AG04450 (cell line): ENCODE data around the gene PCDHB12. TPM values are rescaled to one million over a fixed set of nuclear protein-coding genes. Genes with fewer than 3 reads are reported as not detected.
"Not testable (repeated sequence)": the region's sequence is repeated elsewhere in the genome, so short reads cannot be mapped to it uniquely, and the experiment has no call there.

Source experiments
- CTCF ChIA-PET: fragments of 300-600, 350-600 bp; formaldehyde crosslinking; extraction: SDS; loops from one replicate; lab custom pipeline; 2022; ENCODE audit warnings: antibody characterized with exemption, inconsistent platforms; lab: Charles Lee
- POLR2A ChIA-PET: fragments of 350-600 bp; formaldehyde crosslinking; extraction: SDS; loops from one replicate; lab custom pipeline; 2021; ENCODE audit warnings: antibody characterized with exemption, inconsistent platforms; lab: Yijun Ruan, JAX
- DNase-seq: peaks from one replicate; pipeline ENCODE4 v3.0.0-alpha.2; 2011; ENCODE audit warnings: low read depth, low spot score
- H3K27ac ChIP-seq: one replicate; pipeline ENCODE4 v1.5.1; 2012; ENCODE audit warnings: low read depth, low read length, control low read depth
- H3K27me3 ChIP-seq: one replicate; pipeline ENCODE4 v1.6.0; 2012; ENCODE audit warnings: low read length; ENCODE audit not compliant: control insufficient read depth, insufficient read depth
- H3K4me3 ChIP-seq: 2 replicates; pipeline ENCODE4 v1.5.1; 2011; ENCODE audit warnings: mild to moderate bottlenecking, low read depth, low read length, control low read depth
- H3K9me3 ChIP-seq: 2 replicates; pipeline ENCODE4 v1.5.1; 2012; ENCODE audit warnings: low read length; ENCODE audit not compliant: control insufficient read depth, insufficient read depth
- polyA plus RNA-seq: library from polyadenylated mRNA; depleted of rRNA; stranded (reverse); fragments of >200 nt; gene quantifications from 2 replicates; pipeline ENCODE4 v1.2.3, GENCODE V29; 2011
- TF ChIP-seq, protein P1 (sequence below): IDR thresholded peaks from 2 replicates; pipeline ENCODE4 v1.5.1; 2011; ENCODE audit warnings: low read depth, low read length, control low read depth, inconsistent platforms

PCDHB12 gene
- polyA plus RNA-seq, 1 experiment: 0.40 TPM

GRCh38 chr5:141213656-141214339 lies 5.3 kb downstream of the PCDHB12 start, which contains the start of gene PCDHB13:
TSS of gene PCDHB13 (plus strand) at chr5:141213919. CDS start at chr5:141214124, 205 bp downstream.
- POLR2A ChIA-PET: not testable (repeated sequence)

DNA sequence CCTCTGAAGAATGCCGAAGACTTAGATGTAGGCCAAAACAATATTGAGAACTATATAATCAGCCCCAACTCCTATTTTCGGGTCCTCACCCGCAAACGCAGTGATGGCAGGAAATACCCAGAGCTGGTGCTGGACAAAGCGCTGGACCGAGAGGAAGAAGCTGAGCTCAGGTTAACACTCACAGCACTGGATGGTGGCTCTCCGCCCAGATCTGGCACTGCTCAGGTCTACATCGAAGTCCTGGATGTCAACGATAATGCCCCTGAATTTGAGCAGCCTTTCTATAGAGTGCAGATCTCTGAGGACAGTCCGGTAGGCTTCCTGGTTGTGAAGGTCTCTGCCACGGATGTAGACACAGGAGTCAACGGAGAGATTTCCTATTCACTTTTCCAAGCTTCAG lies 6.1 kb downstream of the PCDHB12 start:
- peaks cover 26% of the 10 kb centered on the region for H3K9me3 ChIP-seq
- H3K4me3 ChIP-seq, POLR2A ChIA-PET, H3K27me3 ChIP-seq, DNase-seq, CTCF ChIA-PET, H3K27ac ChIP-seq: not testable (repeated sequence)

More at GRCh38 chr5:141213656-141214339, 5.3 kb downstream of the PCDHB12 start, which contains the start of gene PCDHB13:
- not testable (repeated sequence) for H3K27me3 ChIP-seq, H3K4me3 ChIP-seq, H3K27ac ChIP-seq, DNase-seq
- H3K9me3 ChIP-seq: peaks cover 28% of the 10 kb centered on the region
- CTCF ChIA-PET: interaction anchor here (0.8 kb wide), 1 partner anchor 354 kb away, joined by 3 read pairs; no protein-coding TSS in a partner anchor

DNA sequence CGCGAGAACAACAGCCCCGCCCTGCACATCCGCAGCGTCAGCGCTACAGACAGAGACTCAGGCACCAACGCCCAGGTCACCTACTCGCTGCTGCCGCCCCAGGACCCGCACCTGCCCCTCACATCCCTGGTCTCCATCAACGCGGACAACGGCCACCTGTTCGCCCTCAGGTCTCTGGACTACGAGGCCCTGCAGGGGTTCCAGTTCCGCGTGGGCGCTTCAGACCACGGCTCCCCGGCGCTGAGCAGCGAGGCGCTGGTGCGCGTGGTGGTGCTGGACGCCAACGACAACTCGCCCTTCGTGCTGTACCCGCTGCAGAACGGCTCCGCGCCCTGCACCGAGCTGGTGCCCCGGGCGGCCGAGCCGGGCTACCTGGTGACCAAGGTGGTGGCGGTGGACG lies 7.0 kb downstream of the PCDHB12 start:
- DNase-seq, CTCF ChIA-PET, POLR2A ChIA-PET: not testable (repeated sequence)

GRCh38 chr5:141216035-141216434 lies 7.5 kb downstream of the PCDHB12 start:
- H3K4me3 ChIP-seq, H3K27ac ChIP-seq, DNase-seq, CTCF ChIA-PET, H3K27me3 ChIP-seq, POLR2A ChIA-PET: not testable (repeated sequence)
- H3K9me3 ChIP-seq: peaks cover 16% of the 10 kb centered on the region

More for the DNA sequence above, 7.0 kb downstream of the PCDHB12 start:
- peaks cover 20% of the 10 kb centered on the region for H3K9me3 ChIP-seq
- not testable (repeated sequence) for H3K27ac ChIP-seq, H3K27me3 ChIP-seq, H3K4me3 ChIP-seq

DNA sequence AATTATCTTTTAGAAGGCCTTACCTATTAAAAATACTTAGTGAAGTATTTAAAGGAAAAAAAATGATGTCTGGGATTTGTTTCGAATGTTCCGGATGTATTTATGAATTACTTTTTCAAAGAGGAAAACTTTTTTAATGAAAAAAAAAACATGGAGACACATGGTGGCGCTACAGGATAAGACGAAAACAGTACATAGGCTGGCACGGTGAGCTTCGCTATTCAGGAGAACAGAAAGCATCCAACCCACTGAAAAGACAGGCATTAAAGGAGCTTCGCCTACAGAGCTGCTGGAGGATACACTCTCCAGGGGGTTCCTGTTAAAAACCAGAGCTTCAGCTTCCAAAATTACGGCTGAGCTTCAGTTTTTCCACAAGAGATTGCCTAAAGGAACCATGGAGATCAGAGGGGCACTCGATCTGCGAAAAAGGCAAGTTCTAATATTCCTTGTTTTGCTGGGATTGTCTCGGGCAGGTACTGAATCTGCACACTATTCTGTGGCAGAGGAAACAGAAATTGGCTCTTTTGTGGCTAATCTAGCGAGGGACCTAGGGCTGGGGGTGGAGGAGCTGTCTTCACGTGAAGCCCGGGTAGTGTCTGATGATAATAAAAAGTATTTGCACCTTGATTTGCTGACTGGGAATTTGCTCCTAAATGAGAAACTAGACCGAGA lies 14.7 kb downstream of the PCDHB12 start, which contains the start of gene PCDHB14:
Gene PCDHB14, plus strand, starts transcription at position 232 of the 672 bp plus-strand sequence. Its CDS starts 163 bp downstream, at position 395.
- TF ChIP-seq, protein P1, sequence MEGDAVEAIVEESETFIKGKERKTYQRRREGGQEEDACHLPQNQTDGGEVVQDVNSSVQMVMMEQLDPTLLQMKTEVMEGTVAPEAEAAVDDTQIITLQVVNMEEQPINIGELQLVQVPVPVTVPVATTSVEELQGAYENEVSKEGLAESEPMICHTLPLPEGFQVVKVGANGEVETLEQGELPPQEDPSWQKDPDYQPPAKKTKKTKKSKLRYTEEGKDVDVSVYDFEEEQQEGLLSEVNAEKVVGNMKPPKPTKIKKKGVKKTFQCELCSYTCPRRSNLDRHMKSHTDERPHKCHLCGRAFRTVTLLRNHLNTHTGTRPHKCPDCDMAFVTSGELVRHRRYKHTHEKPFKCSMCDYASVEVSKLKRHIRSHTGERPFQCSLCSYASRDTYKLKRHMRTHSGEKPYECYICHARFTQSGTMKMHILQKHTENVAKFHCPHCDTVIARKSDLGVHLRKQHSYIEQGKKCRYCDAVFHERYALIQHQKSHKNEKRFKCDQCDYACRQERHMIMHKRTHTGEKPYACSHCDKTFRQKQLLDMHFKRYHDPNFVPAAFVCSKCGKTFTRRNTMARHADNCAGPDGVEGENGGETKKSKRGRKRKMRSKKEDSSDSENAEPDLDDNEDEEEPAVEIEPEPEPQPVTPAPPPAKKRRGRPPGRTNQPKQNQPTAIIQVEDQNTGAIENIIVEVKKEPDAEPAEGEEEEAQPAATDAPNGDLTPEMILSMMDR: no peak
- H3K9me3 ChIP-seq: peaks cover 21% of the 10 kb centered on the region
- peak within 1 kb of the TSS; percentile 33 for H3K4me3 ChIP-seq
- no peak within 1 kb of the TSS for H3K27ac ChIP-seq
- ChIA-PET CTCF (interaction anchor here (0.9 to 2.7 kb wide), 12 partner anchors 11 to 344 kb away, joined by 3 to 66 read pairs (median 5); partner anchors contain the start of genes PCDHB10, PCDHGB3 and TAF7), POLR2A (no interaction called here)
- H3K27me3 ChIP-seq: no peaks in the 10 kb centered on the region
- no peak for DNase-seq

GRCh38 chr5:141224844-141225243 lies 16.3 kb downstream of the PCDHB12 start:
- peaks cover 16% of the 10 kb centered on the region for H3K9me3 ChIP-seq
- POLR2A ChIA-PET, H3K4me3 ChIP-seq, H3K27me3 ChIP-seq, DNase-seq, CTCF ChIA-PET, H3K27ac ChIP-seq: not testable (repeated sequence)

GRCh38 chr5:141225421-141225820 lies 16.9 kb downstream of the PCDHB12 start:
- POLR2A ChIA-PET, CTCF ChIA-PET: not testable (repeated sequence)

More at GRCh38 chr5:141225421-141225820, 16.9 kb downstream of the PCDHB12 start:
- not testable (repeated sequence) for H3K27me3 ChIP-seq, H3K4me3 ChIP-seq, DNase-seq, H3K27ac ChIP-seq
- peaks cover 16% of the 10 kb centered on the region for H3K9me3 ChIP-seq
